NCI-H345 treated with DMSO at 0.1 percent for 48 hours (cell line): ENCODE results near the gene ACADSB.

Experiments
- DNase-seq: peaks from one replicate; lab custom pipeline; 2025; ENCODE audit not compliant: unreplicated experiment; lab: John Stamatoyannopoulos, UW

The ACADSB gene

DNA sequence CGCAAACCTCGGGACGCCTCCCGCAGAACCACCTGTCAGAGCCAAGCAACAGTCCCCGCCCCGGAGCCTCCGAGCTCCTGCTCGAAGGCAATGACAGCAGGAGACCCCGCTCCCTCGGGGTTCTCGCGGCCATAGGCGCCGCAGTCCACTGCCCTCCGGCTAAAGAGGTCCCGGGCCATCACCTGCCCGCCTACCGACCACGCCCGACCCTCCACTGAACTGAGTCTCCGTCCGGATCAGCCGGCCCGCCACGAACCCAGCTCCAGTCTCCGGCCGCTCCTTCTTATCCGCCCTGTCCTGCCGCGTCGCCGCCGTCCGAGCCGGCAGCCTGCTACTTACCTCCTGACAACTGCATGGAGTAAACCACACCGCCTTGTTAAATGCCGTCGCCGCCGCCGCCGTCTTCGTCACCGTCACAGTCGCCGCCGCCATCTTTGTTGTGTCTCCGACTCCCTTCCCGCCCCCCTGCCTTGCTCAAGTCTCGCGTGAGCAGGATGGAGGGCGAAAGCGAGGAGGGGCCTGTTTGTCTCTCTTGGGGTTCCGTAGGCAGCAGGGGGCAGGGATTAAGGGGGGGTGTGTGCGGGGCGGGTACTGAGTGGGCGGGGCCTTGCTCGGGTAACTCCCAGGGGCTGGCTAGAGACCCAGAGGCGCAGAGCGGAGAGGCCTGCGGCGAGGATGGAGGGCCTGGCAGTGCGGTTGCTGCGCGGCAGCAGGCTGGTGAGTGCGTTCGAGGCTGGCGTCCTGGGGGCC lies at the start of gene ACADSB, which contains the start of gene IKZF5:
TSS of gene ACADSB (plus strand) at position 652 of the 750 bp plus-strand sequence. CDS start at position 676, 24 bp downstream.
TSS of gene IKZF5 (minus strand) at position 441 of the 750 bp plus-strand sequence. CDS start 10,170 bp downstream, outside the sequence.
- DNase-seq, result peak; percentile 57

DNA sequence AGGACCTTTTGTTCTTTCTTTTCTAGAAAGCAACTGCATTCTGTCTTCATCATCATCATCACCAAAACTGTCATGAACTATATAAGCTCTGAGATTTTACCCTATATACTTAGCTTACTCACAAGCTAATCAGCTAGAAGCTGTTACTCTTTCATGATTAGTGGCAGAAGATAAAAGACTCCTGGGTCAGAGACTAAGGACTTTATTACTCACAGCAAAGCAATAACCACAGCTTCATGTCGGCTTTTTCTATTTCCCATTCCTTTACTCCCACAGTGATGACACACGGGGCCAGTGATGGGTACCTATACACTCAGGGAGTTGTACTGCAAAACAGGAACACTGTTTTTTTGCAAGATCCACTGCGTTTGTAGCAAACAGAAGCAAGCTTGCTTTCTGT lies 46.4 kb upstream of the ACADSB start:
- DNase-seq, result no peak

DNA sequence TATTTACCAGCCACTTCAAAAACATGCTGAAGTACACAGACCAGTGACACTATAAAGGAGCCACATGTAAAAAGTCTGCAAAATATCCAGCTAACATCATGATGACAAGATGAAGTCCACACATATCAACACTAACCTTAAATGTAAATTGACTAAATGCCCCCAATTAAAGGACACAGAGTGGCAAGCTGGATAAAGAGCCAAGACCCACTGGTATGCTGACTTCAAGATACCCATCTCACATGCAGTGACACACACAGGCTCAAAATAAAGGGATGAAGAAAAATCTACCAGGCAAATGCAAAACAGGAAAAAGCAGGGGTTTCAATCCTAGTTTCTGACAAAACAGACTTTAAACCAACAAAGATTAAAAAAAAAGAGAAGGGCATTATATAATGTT lies 41.9 kb upstream of the ACADSB start:
- DNase-seq, result no peak

GRCh38 chr10:122968698-122969097 lies 40.1 kb upstream of the ACADSB start:
- no peak for DNase-seq

DNA sequence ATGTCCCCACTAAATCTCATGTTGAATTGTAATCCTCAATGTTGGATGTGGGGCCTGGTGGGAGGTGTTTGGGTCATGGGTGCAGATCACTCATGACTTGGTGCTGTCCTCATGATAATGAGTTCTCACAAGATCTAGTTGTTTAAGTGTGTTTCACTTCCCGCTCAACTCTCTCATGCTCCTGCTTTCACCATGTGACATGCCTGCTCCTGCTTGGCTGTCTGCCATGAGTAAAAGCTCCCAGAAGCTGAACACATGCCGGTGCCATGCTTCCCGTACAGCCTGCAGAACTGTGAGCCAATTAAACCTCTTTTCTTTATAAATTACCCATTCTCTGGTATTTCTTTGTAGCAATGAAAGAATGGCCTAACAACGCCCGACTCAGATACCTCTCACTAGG lies 34.8 kb upstream of the ACADSB start:
- DNase-seq, result no peak

GRCh38 chr10:122974543-122975064 lies 34.2 kb upstream of the ACADSB start:
- DNase-seq, result no peak

- DNase-seq, result peak; percentile 80
Observed at GRCh38 chr10:122980209-122981065, 28.4 kb upstream of the ACADSB start, which contains the start of gene PSTK. Gene PSTK (plus strand): TSS chr10:122980401. CDS start chr10:122980480, 79 bp downstream.

GRCh38 chr10:122981066-122981464 lies 27.7 kb upstream of the ACADSB start:
- no peak for DNase-seq

- no peak for DNase-seq
Observed at GRCh38 chr10:122983898-122984297, 24.9 kb upstream of the ACADSB start.

DNA sequence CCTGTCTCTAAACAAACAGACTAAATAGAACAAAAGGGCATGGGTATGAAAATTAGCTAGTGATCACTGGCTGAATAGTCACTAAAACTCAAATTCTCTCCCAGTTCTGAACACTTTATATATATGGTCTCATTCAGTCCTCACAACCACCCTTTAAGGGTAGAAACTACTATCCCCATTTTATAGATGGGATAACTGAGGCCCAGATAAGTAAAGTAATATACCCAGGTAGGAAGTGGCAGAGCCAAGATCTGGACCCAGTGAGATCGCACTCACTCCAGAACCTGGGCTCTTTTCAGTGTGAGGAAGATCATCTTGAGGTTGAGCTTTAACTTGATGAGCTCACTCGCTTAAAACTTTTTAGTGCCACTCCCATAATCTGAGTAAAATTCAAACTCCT lies 24.1 kb upstream of the ACADSB start:
- no peak for DNase-seq

- DNase-seq, result no peak
Observed at GRCh38 chr10:122986335-122986734, 22.5 kb upstream of the ACADSB start.

DNA sequence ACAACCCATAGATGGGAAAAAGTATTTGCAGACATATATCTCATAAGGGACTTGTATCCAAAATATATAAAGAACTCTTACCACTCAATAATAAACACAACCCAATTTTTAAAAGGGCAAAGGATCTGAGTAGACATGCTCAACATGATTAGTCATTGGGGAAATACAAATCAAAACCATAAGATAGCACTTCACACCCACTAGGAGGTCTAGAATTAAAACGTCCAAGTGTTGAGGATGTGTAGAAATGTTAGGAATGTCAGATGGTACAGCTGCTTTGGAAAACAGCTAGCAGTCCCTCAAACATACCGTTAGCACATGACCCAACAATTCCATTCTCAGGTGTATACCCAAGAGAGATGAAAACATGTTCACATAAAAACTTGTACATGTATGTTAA lies 20.3 kb upstream of the ACADSB start:
- DNase-seq, result no peak

GRCh38 chr10:122990278-122990677 lies 18.5 kb upstream of the ACADSB start:
- DNase-seq, result no peak

- no peak for DNase-seq
Observed at GRCh38 chr10:122992031-122992585, 16.7 kb upstream of the ACADSB start.

GRCh38 chr10:122993797-122994336 lies 14.9 kb upstream of the ACADSB start:
- DNase-seq, result no peak

DNA sequence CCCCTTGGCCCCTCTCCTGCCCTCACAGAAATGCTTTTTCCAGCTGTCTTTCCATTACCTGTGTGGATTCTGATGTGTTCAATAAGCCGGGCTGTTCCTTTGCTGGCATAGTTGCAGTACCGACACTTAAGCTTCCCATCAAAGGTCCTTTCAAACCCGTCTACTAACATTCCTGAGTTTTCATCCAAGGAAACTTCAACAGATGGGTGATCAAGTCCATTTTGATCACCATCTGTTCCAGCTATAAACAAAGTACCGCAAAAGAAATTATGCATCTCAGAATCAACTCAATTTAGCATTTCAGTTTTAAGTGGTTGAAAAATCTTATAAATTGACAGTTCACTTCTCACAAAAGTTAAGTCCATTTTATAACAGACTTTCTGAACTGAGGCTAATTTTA lies 12.9 kb upstream of the ACADSB start:
- no peak for DNase-seq

DNA sequence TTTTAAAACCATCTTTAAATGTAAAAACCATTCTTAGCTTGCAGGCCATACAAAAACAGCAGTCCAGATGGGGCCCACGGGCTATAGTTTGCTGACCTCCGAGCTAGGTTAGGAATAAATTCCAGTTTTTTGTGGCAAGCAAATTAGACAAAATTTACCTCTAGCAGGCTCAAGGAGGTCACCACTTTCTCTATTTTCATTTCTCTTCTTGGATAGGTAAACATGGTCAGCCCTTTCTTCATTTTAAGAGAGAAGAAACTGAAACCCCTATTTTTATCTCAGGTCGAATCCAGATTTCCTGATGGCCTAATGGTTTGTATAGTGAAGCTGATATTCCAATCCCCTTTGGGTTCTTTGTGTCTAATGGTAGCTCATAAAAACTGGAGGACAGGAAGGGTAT lies 10.9 kb upstream of the ACADSB start:
- no peak for DNase-seq

DNA sequence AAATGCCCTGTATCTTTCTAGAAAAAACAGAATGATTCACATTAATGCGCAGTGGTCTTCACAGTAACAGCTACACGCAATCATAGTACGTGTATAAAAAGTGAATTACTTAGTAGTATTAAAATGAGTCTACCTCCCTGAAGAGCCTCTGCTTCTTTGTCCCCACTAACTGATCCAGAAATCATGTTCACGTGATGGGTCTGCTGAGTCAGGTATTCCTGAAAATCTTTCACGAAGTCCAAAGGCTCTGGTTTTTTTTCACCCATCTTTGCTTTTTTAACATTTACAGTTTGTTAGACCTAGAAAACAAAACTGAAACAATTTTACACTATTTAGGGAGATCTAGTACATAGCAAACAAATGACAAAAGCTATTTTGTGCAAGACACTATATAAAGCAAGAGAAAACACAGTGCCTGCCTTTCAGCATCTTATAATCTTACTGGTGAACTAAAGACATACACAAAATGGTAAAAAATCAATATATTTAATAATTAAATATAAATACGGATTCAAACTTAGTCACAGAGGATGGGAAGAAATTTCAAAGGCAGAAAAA lies 10.4 kb upstream of the ACADSB start:
- DNase-seq, result no peak

DNA sequence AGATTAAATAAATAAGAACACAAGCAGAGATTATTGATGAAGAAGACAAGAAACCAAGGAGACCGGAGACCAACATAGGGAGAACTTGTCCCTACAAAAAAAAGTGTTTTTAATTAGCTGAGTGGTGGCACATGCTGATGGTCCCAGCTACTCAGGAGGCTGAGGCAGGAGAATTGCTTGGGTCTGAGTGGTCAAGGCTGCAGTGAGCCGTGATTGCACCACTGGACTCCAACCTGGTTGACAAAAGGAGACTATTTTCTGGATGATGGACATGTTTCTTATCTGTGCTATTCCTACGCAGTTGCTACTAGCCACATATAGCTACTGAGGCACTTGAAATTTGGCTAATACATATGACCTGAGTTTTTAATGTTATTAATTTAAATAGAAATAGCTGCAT lies 9.9 kb upstream of the ACADSB start:
- DNase-seq, result no peak

- DNase-seq, result no peak
Observed at GRCh38 chr10:122999347-122999746, 9.5 kb upstream of the ACADSB start.

DNA sequence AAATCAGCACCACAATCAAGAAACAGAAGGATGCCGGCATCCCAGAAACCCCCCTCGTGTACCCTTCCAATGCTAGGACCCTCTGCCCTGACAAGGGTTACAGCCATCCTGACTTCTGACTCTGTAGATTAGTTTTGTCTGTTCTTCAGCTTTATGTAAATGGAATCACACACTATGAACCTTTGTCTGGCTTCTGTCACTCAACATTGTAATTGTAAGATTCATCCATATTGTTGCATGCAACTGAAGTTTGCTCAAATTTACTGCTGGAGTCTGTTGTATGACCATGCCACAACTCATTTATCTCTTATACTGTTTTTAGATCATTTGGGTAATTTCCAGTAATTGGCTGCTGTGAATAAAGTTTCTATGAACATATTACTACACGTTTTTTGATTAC lies 8.7 kb upstream of the ACADSB start:
- DNase-seq, result no peak
